CD4-positive, alpha-beta T cell (primary cell): ENCODE data around the gene DNAAF9. TPM values are rescaled to one million over a fixed set of nuclear protein-coding genes. Genes with fewer than 3 reads are reported as not detected.

Experiments
- ATAC-seq: fragments of 200-7000 bp; cut with Tn5 transposase; one replicate; pipeline ENCODE4 v1.10.0; 2022; ENCODE audit warnings: mild to moderate bottlenecking; ENCODE audit not compliant: poor library complexity
- CTCF ChIA-PET: fragments of 350-600 bp; sonication (Branson Sonifier 250); formaldehyde crosslinking; loops from one replicate; lab custom pipeline; 2021; ENCODE audit warnings: antibody characterized with exemption, inconsistent platforms; lab: Charles Lee
- POLR2A ChIA-PET: fragments of 350-600 bp; sonication (Branson Sonifier 250); formaldehyde crosslinking; loops from one replicate; lab custom pipeline; 2021; ENCODE audit warnings: antibody characterized with exemption, inconsistent platforms; lab: Charles Lee
- DNase-seq, 14 experiments: peaks; one replicate each; pipeline ENCODE4 v3.0.0-alpha.2; 2013 to 2020; ENCODE audit warnings: mixed read lengths in 2 of 14
- H3K27ac ChIP-seq, 2 donors: one replicate each; pipeline versions ENCODE4 v1.5.1 to v1.7.0; 2013; ENCODE audit warnings: low read length in 2 of 2, low read depth in 1 of 2, mild to moderate bottlenecking in 1 of 2
- H3K27me3 ChIP-seq, 2 experiments: 1 replicate in 1 of 2; 2 replicates in 1 of 2; pipeline versions ENCODE4 v1.6.1 to v1.7.0; 2013; ENCODE audit warnings: low read length in 2 of 2, control low read depth in 1 of 2, mild to moderate bottlenecking in 1 of 2, moderate library complexity in 1 of 2; ENCODE audit not compliant: insufficient read depth in 2 of 2, control insufficient read depth in 1 of 2
- H3K36me3 ChIP-seq: one replicate; pipeline ENCODE4 v1.6.1; 2013; ENCODE audit warnings: low read length, control low read depth; ENCODE audit not compliant: insufficient read depth
- H3K4me1 ChIP-seq: one replicate; pipeline ENCODE4 v1.6.1; 2013; ENCODE audit warnings: low read length, control low read depth; ENCODE audit not compliant: insufficient read depth
- H3K4me3 ChIP-seq: one replicate; pipeline ENCODE4 v1.5.1; 2013; ENCODE audit warnings: mild to moderate bottlenecking, low read length, moderate library complexity
- H3K9me3 ChIP-seq, 2 experiments: 1 replicate in 1 of 2; 2 replicates in 1 of 2; pipeline versions ENCODE4 v1.6.1 to v1.7.0; 2013; ENCODE audit warnings: low read length in 2 of 2, mild to moderate bottlenecking in 2 of 2, control low read depth in 1 of 2, moderate library complexity in 1 of 2; ENCODE audit not compliant: control insufficient read depth in 1 of 2, insufficient read depth in 1 of 2
- H3K27ac Mint-ChIP-seq: one replicate; pipeline ENCODE4 v1.8.0; 2020; ENCODE audit warnings: mixed read lengths
- H3K27me3 Mint-ChIP-seq: one replicate; pipeline ENCODE4 v1.8.0; 2021; ENCODE audit warnings: mixed read lengths
- H3K36me3 Mint-ChIP-seq: one replicate; pipeline ENCODE4 v1.8.0; 2021; ENCODE audit warnings: low read depth, mixed read lengths
- H3K4me1 Mint-ChIP-seq: one replicate; pipeline ENCODE4 v1.8.0; 2021; ENCODE audit warnings: low read depth, mixed read lengths
- H3K4me3 Mint-ChIP-seq: one replicate; pipeline ENCODE4 v1.8.0; 2020; ENCODE audit warnings: mild to moderate bottlenecking, mixed read lengths
- H3K9me3 Mint-ChIP-seq: one replicate; pipeline ENCODE4 v1.8.0; 2020; ENCODE audit warnings: mixed read lengths
- CTCF ChIP-seq: fragments of 200-600 bp; IDR thresholded peaks from one replicate; pipeline ENCODE4 v1.8.0; 2022; ENCODE audit warnings: antibody characterized with exemption, mild to moderate bottlenecking
- intact Hi-C, 2 experiments: fragments of 100-400 bp; cut with DNase I in 1 of 2; cut with micrococcal nuclease in 1 of 2; formaldehyde crosslinking; loops; one replicate each; pipeline versions ENCODE4 v1.15.1 to v1.9.0; 2023 to 2025; cut with DNase I, micrococcal nuclease
- total RNA-seq, 174 experiments: library from RNA in 2 of 174; stranded (reverse) in 2 of 174; gene quantifications; one replicate each; pipeline ENCODE4 v1.2.3 and lab custom pipeline; 2021 to 2026

The DNAAF9 gene
- total RNA-seq, 2 experiments from 2014 or later: 3.0 TPM

GRCh38 chr20:3447321-3447720 lies 39.9 kb upstream of the DNAAF9 start:
- no peak overlapping the region for H3K27ac ChIP-seq
- intact Hi-C loops: no loop called here
- H3K9me3 ChIP-seq: no peaks in the 10 kb centered on the region
- no peaks in the 10 kb centered on the region for H3K27me3 ChIP-seq
- Mint-ChIP-seq H3K9me3 (no peaks in the 10 kb centered on the region), H3K36me3 (no peaks in the 10 kb centered on the region), H3K27ac (no peak overlapping the region), H3K27me3 (peaks cover 6% of the 10 kb centered on the region), H3K4me3 (no peak overlapping the region), H3K4me1 (no peaks in the 10 kb centered on the region)
- no peaks in the 10 kb centered on the region for H3K4me1 ChIP-seq
- no peaks in the 10 kb centered on the region for H3K36me3 ChIP-seq
- no peak for ATAC-seq
- TF ChIP-seq CTCF: no peak
- H3K4me3 ChIP-seq: no peak overlapping the region
- no peak for DNase-seq
- CTCF ChIA-PET: no interaction called here
- POLR2A ChIA-PET: no interaction called here

- CTCF ChIA-PET: no interaction called here
- ATAC-seq: no peak
- Histone ChIP-seq H3K4me1 (no peaks in the 10 kb centered on the region), H3K9me3 (no peaks in the 10 kb centered on the region), H3K4me3 (no peak overlapping the region), H3K36me3 (no peaks in the 10 kb centered on the region), H3K27me3 (no peaks in the 10 kb centered on the region), H3K27ac (no peak overlapping the region)
- Mint-ChIP-seq H3K36me3 (no peaks in the 10 kb centered on the region), H3K4me3 (no peak overlapping the region), H3K27ac (no peak overlapping the region), H3K9me3 (no peaks in the 10 kb centered on the region), H3K4me1 (no peaks in the 10 kb centered on the region), H3K27me3 (peaks cover 6% of the 10 kb centered on the region)
- no peak for TF ChIP-seq CTCF
- intact Hi-C loops: no loop called here
- no peak for DNase-seq
- POLR2A ChIA-PET: no interaction called here
Measured at GRCh38 chr20:3446779-3447178, 39.3 kb upstream of the DNAAF9 start.

GRCh38 chr20:3436864-3437574 lies 29.6 kb upstream of the DNAAF9 start:
- Mint-ChIP-seq H3K9me3 (no peaks in the 10 kb centered on the region), H3K27me3 (peaks cover 16% of the 10 kb centered on the region), H3K4me1 (no peaks in the 10 kb centered on the region), H3K36me3 (no peaks in the 10 kb centered on the region), H3K4me3 (no peak overlapping the region), H3K27ac (no peak overlapping the region)
- Histone ChIP-seq H3K4me3 (no peak overlapping the region), H3K27me3 (no peaks in the 10 kb centered on the region), H3K9me3 (no peaks in the 10 kb centered on the region), H3K36me3 (no peaks in the 10 kb centered on the region), H3K27ac (no peak overlapping the region), H3K4me1 (no peaks in the 10 kb centered on the region)
- ATAC-seq: no peak
- no peak for DNase-seq
- TF ChIP-seq CTCF: no peak
- CTCF ChIA-PET: no interaction called here
- POLR2A ChIA-PET: no interaction called here
- intact Hi-C loops: no loop called here
